OCI-LY7 (cell line): ENCODE results near the gene GAB3. TPM values are rescaled to one million over a fixed set of nuclear protein-coding genes. Genes with fewer than 3 reads are reported as not detected.
A peak's percentile ranks its signal among the peaks of the same experiment; 100 is the strongest.

Experiments used
- Bru-seq: library from RNA; stranded (reverse); fragments of 400-500 nt; gene quantifications from one replicate; lab custom pipeline; 2021; lab: Mats Ljungman, UMichigan
- BruChase-seq, 2 experiments: library from RNA; stranded (reverse); fragments of 400-500 nt; gene quantifications; one replicate each; lab custom pipeline; 2021; lab: Mats Ljungman, UMichigan
- BruUV-seq: library from RNA; stranded (reverse); fragments of 400-500 nt; replicated peaks from 2 replicates; lab custom pipeline; 2021; lab: Mats Ljungman, UMichigan
- CTCF ChIA-PET: fragments of 300-600 bp; sonication (Branson Sonifier 250); formaldehyde crosslinking; loops from one replicate; lab custom pipeline; 2022; ENCODE audit warnings: antibody characterized with exemption; ENCODE audit not compliant: unreplicated experiment; lab: Charles Lee
- POLR2A ChIA-PET: fragments of 300-600 bp; sonication (Branson Sonifier 250); formaldehyde crosslinking; loops from one replicate; lab custom pipeline; 2022; ENCODE audit warnings: antibody characterized with exemption; lab: Charles Lee
- DNase-seq: peaks from one replicate; pipeline ENCODE4 v3.0.0-alpha.2; 2015; ENCODE audit warnings: low spot score
- H2AFZ ChIP-seq: fragments of 200-600 bp; sonication (generic), shearing (Covaris generic); 2 replicates; pipeline ENCODE4 v1.6.1; 2014; ENCODE audit warnings: mild to moderate bottlenecking, antibody characterized with exemption, low read length, moderate library complexity
- H3K27ac ChIP-seq: fragments of 200-600 bp; sonication (generic); 2 replicates; pipeline ENCODE4 v1.5.1; 2014; ENCODE audit warnings: mixed run types, low read depth, mild to moderate bottlenecking, moderate library complexity, low read length, inconsistent platforms; ENCODE audit not compliant: poor library complexity, severe bottlenecking
- H3K36me3 ChIP-seq: fragments of 200-600 bp; sonication (generic); 2 replicates; pipeline ENCODE4 v1.6.1; 2014; ENCODE audit warnings: mild to moderate bottlenecking, antibody characterized with exemption, low read length, moderate library complexity, mixed read lengths; ENCODE audit not compliant: insufficient read depth
- H3K4me1 ChIP-seq: fragments of 200-600 bp; sonication (generic); 2 replicates; pipeline ENCODE4 v1.5.1; 2014; ENCODE audit warnings: mild to moderate bottlenecking, low read length; ENCODE audit not compliant: insufficient read depth, poor library complexity, severe bottlenecking
- H3K4me2 ChIP-seq: fragments of 200-600 bp; sonication (generic); 2 replicates; pipeline ENCODE4 v1.6.1; 2014; ENCODE audit warnings: mild to moderate bottlenecking, low read length
- H3K4me3 ChIP-seq: fragments of 200-600 bp; sonication (generic); 2 replicates; pipeline ENCODE4 v1.5.1; 2014; ENCODE audit warnings: mild to moderate bottlenecking, low read depth, low read length; ENCODE audit not compliant: poor library complexity, severe bottlenecking
- H3K79me2 ChIP-seq: fragments of 200-600 bp; sonication (generic); 2 replicates; pipeline ENCODE4 v1.6.1; 2016; ENCODE audit warnings: low read depth, mild to moderate bottlenecking, low read length, moderate library complexity, mixed read lengths; ENCODE audit not compliant: insufficient read depth
- H3K9me2 ChIP-seq: fragments of 200-600 bp; sonication (generic); 2 replicates; pipeline ENCODE4 v1.6.1; 2016; ENCODE audit warnings: mild to moderate bottlenecking, low read length, mixed read lengths; ENCODE audit not compliant: insufficient read depth
- H3K9me3 ChIP-seq: fragments of 200-600 bp; sonication (generic); 2 replicates; pipeline ENCODE4 v1.6.1; 2014; ENCODE audit warnings: mild to moderate bottlenecking, mixed run types, low read length, mixed read lengths
- H4K20me1 ChIP-seq: fragments of 200-600 bp; sonication (generic); 2 replicates; pipeline ENCODE4 v1.6.1; 2014; ENCODE audit warnings: mild to moderate bottlenecking, antibody characterized with exemption, low read length, moderate library complexity, mixed read lengths; ENCODE audit not compliant: insufficient read depth
- CTCF ChIP-seq: fragments of 200-600 bp; sonication (generic); conservative IDR thresholded peaks from 2 replicates; pipeline ENCODE4 v1.5.1; 2014; ENCODE audit warnings: mild to moderate bottlenecking, antibody characterized with exemption, low read length, moderate library complexity, mixed read lengths
- EZH2phosphoT487 ChIP-seq: fragments of 200-600 bp; sonication (generic); IDR thresholded peaks from 2 replicates; pipeline ENCODE4 v1.6.1; 2018; ENCODE audit warnings: low read depth, borderline replicate concordance, mild to moderate bottlenecking, mixed run types, antibody characterized with exemption, low read length, moderate library complexity, mixed read lengths
- intact Hi-C: fragments of 100-400 bp; cut with micrococcal nuclease; formaldehyde crosslinking; loops from one replicate; pipeline ENCODE4 v1.10.0; 2022; ENCODE audit not compliant: unreplicated experiment
- long read RNA-seq: library from polyadenylated mRNA; stranded (forward); transcript quantifications from one replicate; pipeline ENCODE4 v2.0.0, GENCODE V29; 2022
- total RNA-seq, 2 experiments: library from RNA; depleted of rRNA in 1 of 2; stranded (reverse); fragments of >200 nt in 1 of 2; shearing (Covaris generic) in 1 of 2; gene quantifications; 2 replicates each; pipeline ENCODE4 v1.2.3, GENCODE V29; 2014 to 2022

GAB3 gene
- 0.09 TPM in 1 of 2 replicates, not detected in the other for total RNA-seq (2014; rRNA removed; shearing (Covaris generic))
- total RNA-seq (2022): 0.38 and 0.53 TPM in 2 replicates
- Bru-seq, nascent RNA: percentile 32 among the genes with signal in this experiment
- percentile 28 among the genes with signal in this experiment for BruChase-seq, experiment 1, labeled RNA remaining after a 6-hour chase
- BruChase-seq, experiment 2, labeled RNA remaining after a 2-hour chase: percentile 35 among the genes with signal in this experiment
- long read RNA-seq: 0 reads

DNA sequence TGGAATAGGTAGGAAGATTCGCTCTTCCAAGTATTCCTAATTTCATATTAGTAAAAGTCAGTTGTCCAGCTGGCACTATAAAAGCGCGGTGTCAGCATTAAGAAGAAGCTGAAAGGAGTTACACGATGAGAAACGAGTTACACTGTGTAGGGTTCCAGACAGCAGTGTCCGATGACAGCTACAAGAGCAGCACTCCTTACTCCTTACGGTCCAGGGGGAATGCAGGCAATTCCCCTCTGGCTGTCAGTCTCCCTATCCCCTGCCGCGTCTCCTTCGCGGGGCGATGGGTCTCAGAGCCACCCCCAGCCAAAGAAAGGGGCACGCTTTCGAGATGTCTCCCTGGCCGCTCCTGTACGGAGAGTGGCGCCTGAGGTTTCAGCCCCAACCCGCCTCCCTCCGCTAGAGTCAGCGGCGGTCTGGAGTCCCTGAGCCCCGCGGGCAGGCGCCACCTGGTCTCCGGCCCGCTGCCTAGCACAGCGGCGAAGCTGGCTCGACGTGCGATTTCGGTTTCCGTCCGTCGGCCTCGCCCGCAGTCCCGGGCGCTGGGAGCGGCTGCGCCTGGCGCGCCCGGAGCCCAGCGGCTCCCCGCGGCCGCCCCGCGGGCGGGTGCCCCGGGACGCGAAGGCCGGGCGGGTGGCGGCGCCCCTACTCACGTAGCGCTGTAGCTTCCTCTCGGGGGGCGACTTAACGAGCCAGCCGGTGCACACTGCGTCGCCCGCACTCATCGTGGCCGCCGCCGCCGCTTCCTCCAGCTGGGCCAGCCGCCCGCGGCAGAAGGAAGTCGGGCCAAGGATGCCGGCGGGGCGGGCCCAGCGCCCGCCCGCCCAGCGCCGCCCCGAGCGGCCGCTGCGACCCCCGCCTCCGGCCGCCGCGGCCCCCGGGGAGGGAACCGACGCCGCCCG is at the start of gene GAB3:
TSS of gene GAB3 (minus strand) at position 777 of the 902 bp plus-strand sequence. CDS start at position 725, 52 bp downstream.
- no peaks in the 10 kb centered on the region for H4K20me1 ChIP-seq
- no TSS peak for BruUV-seq
- CTCF ChIA-PET: no interaction called here
- no peak for DNase-seq
- peak within 1 kb of the TSS; percentile 36; the same call in 1 of the 2 replicates for H3K4me2 ChIP-seq
- POLR2A ChIA-PET: interaction anchor here (0.6 to 2.7 kb wide), 3 partner anchors 11 to 88 kb away, joined by 3 to 9 read pairs (median 3); no protein-coding TSS in a partner anchor
- H3K36me3 ChIP-seq: no peaks in the 10 kb centered on the region
- H3K27ac ChIP-seq: no peak within 1 kb of the TSS
- H3K9me2 ChIP-seq: no peaks in the 10 kb centered on the region
- H3K79me2 ChIP-seq: no peaks in the 10 kb centered on the region
- no peaks in the 10 kb centered on the region for H3K9me3 ChIP-seq
- peaks cover 3% of the 10 kb centered on the region for H3K4me1 ChIP-seq
- intact Hi-C loops: no loop called here
- H3K4me3 ChIP-seq: no peak within 1 kb of the TSS
- TF ChIP-seq CTCF (no peak), EZH2phosphoT487 (no peak)
- H2AFZ ChIP-seq: no peak within 1 kb of the TSS

- Histone ChIP-seq H3K4me3 (no peak overlapping the region), H3K36me3 (no peaks in the 10 kb centered on the region), H3K9me2 (no peaks in the 10 kb centered on the region), H3K4me2 (no peak overlapping the region), H4K20me1 (no peaks in the 10 kb centered on the region), H3K79me2 (no peaks in the 10 kb centered on the region), H3K27ac (no peak overlapping the region), H2AFZ (no peak overlapping the region), H3K4me1 (peaks cover 7% of the 10 kb centered on the region), H3K9me3 (no peaks in the 10 kb centered on the region)
- intact Hi-C loops: no loop called here
- DNase-seq: no peak
- CTCF ChIA-PET: no interaction called here
- no TSS peak for BruUV-seq
- TF ChIP-seq CTCF: no peak
- TF ChIP-seq EZH2phosphoT487: no peak
- POLR2A ChIA-PET: interaction anchor here (1.0 kb wide), 1 partner anchor 37 kb away, joined by 4 read pairs; the partner anchor contains the start of gene DKC1
These were observed 48.9 kb upstream of the GAB3 start for GRCh38 chrX:154799556-154800348.
